ENCODE results near the gene MUC4. TPM values are rescaled to one million over a fixed set of nuclear protein-coding genes. Genes with fewer than 3 reads are reported as not detected.
"Not testable (repeated sequence)": the region's sequence is repeated elsewhere in the genome, so short reads cannot be mapped to it uniquely, and the experiment has no call there.

The MUC4 gene
- total and polyA plus RNA-seq, 7 donors: under 0.01 to 195 (median 7.4) TPM; not detected in 1

- Histone ChIP-seq H3K27me3 (peaks cover 0 to 15% (median 0%) of the 10 kb centered on the region in 3 donors), H3K27ac (no peak overlapping the region), H3K9me3 (no peaks in the 10 kb centered on the region), H3K4me3 (no peak overlapping the region), H3K36me3 (peaks cover 0 to under 1% (median 0%) of the 10 kb centered on the region in 4 donors), H3K4me1 (no peaks in the 10 kb centered on the region)
- DNase-seq: peak; percentile 22
- 12 to 41% methylated on average over 7 of the region's 7 CpGs for WGBS, 2 donors
- intact Hi-C loops (cut with DNase I): no loop called here
- no peak for TF ChIP-seq POLR2AphosphoS5 (IDR thresholded peaks at IDR 0.05)
- no peak for TF ChIP-seq CTCF (IDR thresholded peaks at IDR 0.05)
- no peak for TF ChIP-seq POLR2A (IDR thresholded peaks at IDR 0.05)
- TF ChIP-seq EP300 (IDR thresholded peaks at IDR 0.05): no peak
Observed at GRCh38 chr3:195727606-195728195, 84.0 kb downstream of the MUC4 start.

GRCh38 chr3:195725916-195726740, 85.6 kb downstream of the MUC4 start:
- DNase-seq; H3K9me3 ChIP-seq; H3K27ac ChIP-seq; H3K4me3 ChIP-seq; H3K36me3 ChIP-seq; intact Hi-C loops (cut with DNase I); H3K4me1 ChIP-seq: not testable (repeated sequence)
- WGBS, 2 donors: 84 to 94% methylated on average over 32 of the region's 32 CpGs
- peaks cover 0 to 15% (median 0%) of the 10 kb centered on the region in 3 donors for H3K27me3 ChIP-seq

GRCh38 chr3:195724363-195724762, 87.4 kb downstream of the MUC4 start:
- H3K4me1 ChIP-seq; H3K9me3 ChIP-seq; H3K4me3 ChIP-seq; intact Hi-C loops (cut with DNase I); H3K27ac ChIP-seq; DNase-seq; H3K36me3 ChIP-seq: not testable (repeated sequence)
- WGBS, 2 donors: no CpG with 5 or more reads among the region's 13 CpGs
- H3K27me3 ChIP-seq: peaks cover 0 to 15% (median 0%) of the 10 kb centered on the region in 3 donors

- H3K36me3 ChIP-seq; H3K4me1 ChIP-seq; H3K4me3 ChIP-seq; H3K27ac ChIP-seq; H3K9me3 ChIP-seq; intact Hi-C loops (cut with DNase I); DNase-seq: not testable (repeated sequence)
- WGBS, 2 donors: 73 to 75% methylated on average over 7 of the region's 9 CpGs
- peaks cover 0 to 15% (median 0%) of the 10 kb centered on the region in 3 donors for H3K27me3 ChIP-seq
Observed at GRCh38 chr3:195722996-195723345, 88.8 kb downstream of the MUC4 start.

- H3K9me3 ChIP-seq; H3K4me3 ChIP-seq; intact Hi-C loops (cut with DNase I); H3K36me3 ChIP-seq; H3K4me1 ChIP-seq; H3K27ac ChIP-seq; DNase-seq: not testable (repeated sequence)
- peaks cover 0 to 11% (median 0%) of the 10 kb centered on the region in 3 donors for H3K27me3 ChIP-seq
- WGBS, 2 donors: 49 to 87% methylated on average over 18 to 19 of the region's 21 CpGs
Observed at GRCh38 chr3:195722139-195722995, 89.4 kb downstream of the MUC4 start.

GRCh38 chr3:195720831-195721506, 90.8 kb downstream of the MUC4 start, which contains the start of gene MUC20:
Gene MUC20 (plus strand): TSS chr3:195720978. CDS start chr3:195721008, 30 bp downstream.
- 14 to 56% methylated on average over 13 to 14 of the region's 16 CpGs for WGBS, 2 donors
- H3K27me3 ChIP-seq; H3K36me3 ChIP-seq; H3K4me3 ChIP-seq; H3K4me1 ChIP-seq; intact Hi-C loops (cut with DNase I); H3K9me3 ChIP-seq; H3K27ac ChIP-seq; DNase-seq: not testable (repeated sequence)

GRCh38 chr3:195719514-195720254, 92.0 kb downstream of the MUC4 start:
- H3K27me3 ChIP-seq; intact Hi-C loops (cut with DNase I); H3K27ac ChIP-seq; H3K4me3 ChIP-seq; DNase-seq; H3K9me3 ChIP-seq; H3K4me1 ChIP-seq: not testable (repeated sequence)
- WGBS, 2 donors: 51 to 81% methylated on average over 16 of the region's 16 CpGs
- peaks cover 0 to 13% (median 3%) of the 10 kb centered on the region in 4 donors for H3K36me3 ChIP-seq
